ENCODE results near the gene SDK1. TPM values are rescaled to one million over a fixed set of nuclear protein-coding genes. Genes with fewer than 3 reads are reported as not detected.

Gene SDK1
- total and polyA plus RNA-seq, 2 donors (not counting 3 experiments of a cell fraction or from before 2014, with no cell fraction given) = 1.6 to 3.9 TPM

GRCh38 chr7:4077980-4078379 lies 776.9 kb downstream of the SDK1 start:
- FAIRE-seq = no peak
- no peak overlapping the region for H3K4me3 ChIP-seq (replicated peaks in 1 of 3; ENCODE audit: insufficient read depth in 1 of 3, low read depth in 1 of 3, low read length in 3 of 3)
- DNase-seq (ENCODE audit: low read depth, low spot score) = no peak
- H3K36me3 ChIP-seq (ENCODE audit: control insufficient read depth in 2 of 2, extremely low read depth in 1 of 2, insufficient read depth in 2 of 2, low read length in 2 of 2) = no peaks in the 10 kb centered on the region
- no peaks in the 10 kb centered on the region for H3K27me3 ChIP-seq (ENCODE audit: control insufficient read depth in 2 of 2, insufficient read depth in 2 of 2, low read length in 2 of 2)
- H3K9ac ChIP-seq (replicated peaks; ENCODE audit: extremely low read depth, insufficient read depth, low read length) = no peak overlapping the region
- no peaks in the 10 kb centered on the region for H3K9me3 ChIP-seq (replicated peaks; ENCODE audit: control insufficient read depth, insufficient read depth, low read length)
- TF ChIP-seq POLR2A (IDR thresholded peaks at IDR 0.05; ENCODE audit: low read depth, low read length) (no peak), GATA2 (IDR thresholded peaks at IDR 0.05; ENCODE audit: insufficient read depth, insufficient read length, low read depth, low read length) (no peak), POLR2AphosphoS5 (IDR thresholded peaks at IDR 0.05; ENCODE audit: insufficient read depth, low read depth, low read length) (no peak), MAX (IDR thresholded peaks at IDR 0.05; ENCODE audit: insufficient read depth, insufficient read length) (no peak), JUN (IDR thresholded peaks at IDR 0.05; ENCODE audit: borderline replicate concordance, insufficient read depth, insufficient read length, low read depth) (no peak), FOS (IDR thresholded peaks at IDR 0.05; ENCODE audit: borderline replicate concordance, insufficient read depth, low read length) (no peak), MYC (IDR thresholded peaks at IDR 0.05; ENCODE audit: low read depth, low read length) (no peak), CTCF (IDR thresholded peaks at IDR 0.05; ENCODE audit: extremely low read depth in 1 of 2, insufficient read depth in 1 of 2, low read depth in 1 of 2, low read length in 2 of 2) (no peak), EZH2 (IDR thresholded peaks at IDR 0.05; ENCODE audit: borderline replicate concordance, low read depth, low read length, severe bottlenecking) (no peak)
- intact Hi-C loops (cut with micrococcal nuclease) = no loop called here
- H3K27ac ChIP-seq (ENCODE audit: insufficient read depth, low read depth, low read length) = no peak overlapping the region
- BruUV-seq (replicated peaks) = no TSS peak
- dilution Hi-C loops (cut with MboI; ENCODE audit: extremely low pct_ligation_motif_present, low sequenced_read_pairs) = no loop called here
- no peaks in the 10 kb centered on the region for H3K9me1 ChIP-seq (replicated peaks; ENCODE audit: control insufficient read depth, extremely low read depth, insufficient read depth, low read length)
- H3K4me1 ChIP-seq (ENCODE audit: control insufficient read depth, extremely low read depth, insufficient read depth, low read length) = no peaks in the 10 kb centered on the region
- H2AFZ ChIP-seq (ENCODE audit: low read depth, low read length) = no peak overlapping the region
- CTCF ChIA-PET = no interaction called here
- POLR2A ChIA-PET = no interaction called here
- no peaks in the 10 kb centered on the region for H4K20me1 ChIP-seq (replicated peaks; ENCODE audit: control insufficient read depth, extremely low read depth, insufficient read depth, low read length)
- H3K4me2 ChIP-seq (ENCODE audit: insufficient read depth, low read length) = no peak overlapping the region
- H3K79me2 ChIP-seq (ENCODE audit: control insufficient read depth, insufficient read depth, low read length) = no peaks in the 10 kb centered on the region

Data from endothelial cell of umbilical vein (primary cell).